IPS-NIHi11 (cell line): ENCODE measurements around the gene TNXB.
"Not testable (repeated sequence)": the region's sequence is repeated elsewhere in the genome, so short reads cannot be mapped to it uniquely, and the experiment has no call there.

ENCODE experiments used
- DNase-seq: peaks from one replicate; pipeline ENCODE4 v3.0.0; 2012; ENCODE audit warnings: mixed read lengths, low spot score

TNXB gene

GRCh38 chr6:32037598-32038524 is 71.3 kb downstream of the TNXB start, which contains the start of gene CYP21A2:
TSS of gene CYP21A2 (plus strand) at chr6:32038415. CDS start at chr6:32038423, 8 bp downstream.
- DNase-seq: not testable (repeated sequence)

GRCh38 chr6:32037136-32037535 is 72.0 kb downstream of the TNXB start:
- DNase-seq: not testable (repeated sequence)

- not testable (repeated sequence) for DNase-seq
These were observed 73.7 kb downstream of the TNXB start for GRCh38 chr6:32035283-32036013.

- not testable (repeated sequence) for DNase-seq
These were observed 79.6 kb downstream of the TNXB start for GRCh38 chr6:32029553-32029952.

GRCh38 chr6:32028631-32029030 is 80.5 kb downstream of the TNXB start:
- DNase-seq: not testable (repeated sequence)

GRCh38 chr6:32022100-32022499 is 87.0 kb downstream of the TNXB start:
- DNase-seq: not testable (repeated sequence)

- not testable (repeated sequence) for DNase-seq
These were observed 94.6 kb downstream of the TNXB start, which contains the start of gene C4B for GRCh38 chr6:32014547-32014946. TSS of gene C4B (plus strand) at chr6:32014795. CDS start at chr6:32014846, 51 bp downstream.

- DNase-seq: not testable (repeated sequence)
These were observed 95.4 kb downstream of the TNXB start for GRCh38 chr6:32013738-32014137.

GRCh38 chr6:32012941-32013617 is 96.1 kb downstream of the TNXB start:
- DNase-seq: not testable (repeated sequence)

GRCh38 chr6:32010856-32011530 is 98.1 kb downstream of the TNXB start:
- DNase-seq: not testable (repeated sequence)

- DNase-seq: not testable (repeated sequence)
These were observed 99.6 kb downstream of the TNXB start for GRCh38 chr6:32009537-32009936.

- DNase-seq: not testable (repeated sequence)
These were observed 100.5 kb downstream of the TNXB start for GRCh38 chr6:32008616-32009015.

- not testable (repeated sequence) for DNase-seq
These were observed 101.1 kb downstream of the TNXB start for GRCh38 chr6:32008037-32008436.

GRCh38 chr6:32007086-32007485 is 102.1 kb downstream of the TNXB start:
- not testable (repeated sequence) for DNase-seq

GRCh38 chr6:32005991-32006529 is 103.1 kb downstream of the TNXB start:
- not testable (repeated sequence) for DNase-seq

- not testable (repeated sequence) for DNase-seq
These were observed 103.6 kb downstream of the TNXB start for GRCh38 chr6:32005538-32005880.

GRCh38 chr6:32004864-32005537 is 104.1 kb downstream of the TNXB start:
- DNase-seq: not testable (repeated sequence)

GRCh38 chr6:32004393-32004792 is 104.7 kb downstream of the TNXB start:
- DNase-seq: not testable (repeated sequence)

GRCh38 chr6:32003301-32003700 is 105.8 kb downstream of the TNXB start:
- DNase-seq: not testable (repeated sequence)

- DNase-seq: not testable (repeated sequence)
These were observed 106.4 kb downstream of the TNXB start for GRCh38 chr6:32002546-32003268.
